Ovary (tissue), 10 donors: ENCODE results near the gene TBL1X. TPM values are rescaled to one million over a fixed set of nuclear protein-coding genes. Genes with fewer than 3 reads are reported as not detected.
A peak's percentile ranks its signal among the peaks of the same experiment; 100 is the strongest.

Source experiments
- DNase-seq, 5 donors: peaks; one replicate each; pipeline ENCODE4 v3.0.0-alpha.2; 2019 to 2020
- H3K27ac ChIP-seq, 2 donors: fragments of 200-600 bp; one replicate each; pipeline versions ENCODE4 v1.5.1 to v1.8.0; 2019 to 2022
- H3K27me3 ChIP-seq: fragments of 200-600 bp; one replicate; pipeline ENCODE4 v1.8.0; 2022
- H3K36me3 ChIP-seq: fragments of 200-600 bp; sonication (generic); one replicate; pipeline ENCODE4 v1.5.1; 2019
- H3K4me1 ChIP-seq: one replicate; pipeline ENCODE4 v1.8.1; 2013; ENCODE audit warnings: mild to moderate bottlenecking, moderate library complexity; ENCODE audit not compliant: insufficient read depth
- H3K4me3 ChIP-seq: fragments of 200-600 bp; sonication (generic); one replicate; pipeline ENCODE4 v1.5.1; 2017
- H3K9me3 ChIP-seq, 2 donors: fragments of 200-600 bp in 1 of 2; sonication (generic) in 1 of 2; one replicate each; pipeline versions ENCODE4 v1.5.1 to v1.8.1; 2013 to 2019; ENCODE audit warnings: mild to moderate bottlenecking in 1 of 2, moderate library complexity in 1 of 2
- EP300 ChIP-seq: sonication (generic); formaldehyde crosslinking; IDR thresholded peaks from one replicate; pipeline ENCODE4 v1.6.1; 2017; ENCODE audit warnings: antibody characterized with exemption
- POLR2A ChIP-seq: fragments of 450-650 bp; IDR thresholded peaks from one replicate; pipeline ENCODE4 v1.6.1; 2017; ENCODE audit warnings: antibody characterized with exemption, mild to moderate bottlenecking, moderate library complexity
- WGBS, 3 donors: extraction: QIAGEN DNeasy Blood & Tissue Kit in 1 of 3; methylation state at CpG; one replicate each; pipeline versions ENCODE4 v1.1.5 to v1.1.7; 2013 to 2017; 5-methylcytosine and 5-hydroxymethylcytosine counted together
- intact Hi-C, 4 donors: fragments of 100-400 bp; cut with DNase I; formaldehyde crosslinking; loops; one replicate each; pipeline versions ENCODE4 v1.11.0 to v1.15.1; 2022 to 2023
- long read RNA-seq, 3 donors: library from polyadenylated mRNA in 2 of 3; unstranded in 2 of 3; transcript quantifications; one replicate each; pipeline ENCODE4 v2.0.0 and lab custom pipeline, GENCODE V29; 2021 to 2026
- polyA plus RNA-seq, 2 donors: library from polyadenylated mRNA; stranded (reverse); fragments of 200-250 nt in 1 of 2; fragments of 350-450 nt in 1 of 2; fragmentation: Illumina TruSeq in 1 of 2; extraction: RNeasy Lipid Tissue Mini Kit (QIAGEN cat#74804) in 1 of 2; gene quantifications; one replicate each; pipeline ENCODE4 v1.2.3, GENCODE V29; 2013 to 2014
- total RNA-seq, 7 donors: library from RNA; depleted of rRNA in 2 of 7; stranded (reverse); fragments of >200 nt in 2 of 7; fragmentation: NEBNext Ultra II Directional in 3 of 7; extraction: Animal tissue kit (Norgen Biotek cat#: 25700) in 3 of 7; gene quantifications; one replicate each; pipeline versions ENCODE4 v1.1.0 to v1.2.4, GENCODE V29; 2016 to 2023
- TF ChIP-seq, protein P1 (sequence below), 3 donors: fragments of 450-650 bp in 2 of 3; fragments of 200-600 bp in 1 of 3; IDR thresholded peaks; one replicate each; pipeline versions ENCODE4 v1.5.1 to v1.8.0; 2016 to 2022; ENCODE audit warnings: antibody characterized with exemption in 3 of 3, mild to moderate bottlenecking in 1 of 3
- donor health status: DM: no; HTN: no; CAD: no; lungs with moderate emphysema.
- donor health status: DM: no; HTN: no; CAD: no.
- donor health status: Bipolar disorder and iron deficiency.
- donor health status: DM: yes; HTN: yes; CAD: no.
- donor health status: DM: no; HTN: no; CAD: no.
- donor health status: DM: yes; HTN: yes; CAD: no.

Gene TBL1X
- 10 to 100 TPM; 15.1 to 46.5 (median 32.0) TPM for total RNA-seq
- 10 to 100 TPM; 11.3 to 50.5 TPM for polyA plus RNA-seq
- long read RNA-seq, donor 1, full-length matches to known transcripts, result 8 of 89 reads
- long read RNA-seq, donor 1, partial matches to known transcripts, result 30 of 89 reads
- long read RNA-seq, donor 1, other reads (novel, unspliced or antisense), result 51 of 89 reads
- long read RNA-seq, donor 2, full-length matches to known transcripts, result 6 of 6 reads
- long read RNA-seq, donor 2, partial matches to known transcripts, result 0 of 6 reads
- long read RNA-seq, donor 2, other reads (novel, unspliced or antisense), result 0 of 6 reads
- long read RNA-seq, donor 3, full-length matches to known transcripts, result 14 of 67 reads
- long read RNA-seq, donor 3, partial matches to known transcripts, result 18 of 67 reads
- long read RNA-seq, donor 3, other reads (novel, unspliced or antisense), result 35 of 67 reads

DNA sequence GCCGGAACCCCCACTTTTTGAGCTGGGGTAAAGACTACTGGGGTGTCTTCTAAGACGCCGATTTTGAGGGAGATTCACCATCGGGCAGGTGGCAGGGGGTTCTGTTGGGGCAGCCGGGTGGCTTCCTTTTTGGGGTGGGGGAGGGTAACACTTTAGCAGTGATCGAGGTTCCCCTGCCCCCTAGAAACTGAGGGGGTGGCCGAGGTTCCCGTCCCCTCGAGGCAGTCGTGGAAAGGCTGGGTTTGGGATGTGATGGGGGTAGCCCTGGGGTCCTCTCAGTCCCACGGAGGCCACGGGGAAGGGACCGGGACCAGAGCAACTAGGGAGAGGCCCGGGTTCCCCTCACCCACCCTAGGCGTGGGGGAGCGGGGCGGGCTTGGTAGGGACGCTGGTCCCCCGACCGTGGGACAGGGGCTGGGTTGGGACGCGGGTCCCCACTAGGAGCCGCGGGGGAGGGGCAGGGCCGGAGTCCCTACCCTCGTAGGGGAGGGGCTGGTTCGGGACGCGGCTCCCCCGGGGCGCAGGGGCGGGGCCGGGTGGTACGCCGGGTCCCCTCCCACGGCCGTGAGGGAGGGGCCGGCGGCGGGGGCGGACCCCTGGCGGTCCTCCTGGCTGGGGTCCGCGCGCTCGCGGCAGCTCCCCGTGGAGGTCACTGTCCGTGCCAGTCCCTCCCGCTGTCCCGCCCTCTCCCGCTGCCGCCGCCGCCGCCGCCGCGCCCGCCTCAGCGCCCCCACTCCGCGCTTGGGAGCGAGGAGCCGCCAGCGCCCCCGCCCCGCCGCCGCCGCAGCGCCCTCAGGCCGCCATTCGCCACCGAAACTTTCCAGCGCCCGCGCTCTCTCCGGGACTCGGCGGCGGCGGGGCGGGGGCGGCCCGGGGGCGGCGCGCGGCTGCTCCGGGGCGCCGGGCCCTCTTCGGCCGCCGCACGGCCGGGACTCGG is at the start of gene TBL1X:
Gene TBL1X (plus strand): TSS at position 624 of the 937 bp plus-strand sequence. CDS start 188,529 bp downstream, outside the sequence.
- TF ChIP-seq, protein P1, sequence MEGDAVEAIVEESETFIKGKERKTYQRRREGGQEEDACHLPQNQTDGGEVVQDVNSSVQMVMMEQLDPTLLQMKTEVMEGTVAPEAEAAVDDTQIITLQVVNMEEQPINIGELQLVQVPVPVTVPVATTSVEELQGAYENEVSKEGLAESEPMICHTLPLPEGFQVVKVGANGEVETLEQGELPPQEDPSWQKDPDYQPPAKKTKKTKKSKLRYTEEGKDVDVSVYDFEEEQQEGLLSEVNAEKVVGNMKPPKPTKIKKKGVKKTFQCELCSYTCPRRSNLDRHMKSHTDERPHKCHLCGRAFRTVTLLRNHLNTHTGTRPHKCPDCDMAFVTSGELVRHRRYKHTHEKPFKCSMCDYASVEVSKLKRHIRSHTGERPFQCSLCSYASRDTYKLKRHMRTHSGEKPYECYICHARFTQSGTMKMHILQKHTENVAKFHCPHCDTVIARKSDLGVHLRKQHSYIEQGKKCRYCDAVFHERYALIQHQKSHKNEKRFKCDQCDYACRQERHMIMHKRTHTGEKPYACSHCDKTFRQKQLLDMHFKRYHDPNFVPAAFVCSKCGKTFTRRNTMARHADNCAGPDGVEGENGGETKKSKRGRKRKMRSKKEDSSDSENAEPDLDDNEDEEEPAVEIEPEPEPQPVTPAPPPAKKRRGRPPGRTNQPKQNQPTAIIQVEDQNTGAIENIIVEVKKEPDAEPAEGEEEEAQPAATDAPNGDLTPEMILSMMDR (IDR thresholded peaks at IDR 0.05), result no peak
- TF ChIP-seq EP300 (no peak), POLR2A (no peak)
- no peaks in the 10 kb centered on the region for H3K9me3 ChIP-seq
- intact Hi-C loops, result loop anchor here in 3 of 4 donors (2.0 to 5.0 kb wide), 2 partner anchors 122 kb away; no protein-coding TSS in a partner anchor
- peak; percentile 68 to 78 (median 72) for DNase-seq
- H3K4me3 ChIP-seq, result peak within 1 kb of the TSS; percentile 64
- 3 to 7% (median 5%) methylated on average over 66 to 99 of the region's 99 CpGs for WGBS, 3 donors
- peak within 1 kb of the TSS; percentile 80 to 88 for H3K27ac ChIP-seq
- no peaks in the 10 kb centered on the region for H3K36me3 ChIP-seq
- H3K4me1 ChIP-seq, result peaks cover 4% of the 10 kb centered on the region
- no peaks in the 10 kb centered on the region for H3K27me3 ChIP-seq

DNA sequence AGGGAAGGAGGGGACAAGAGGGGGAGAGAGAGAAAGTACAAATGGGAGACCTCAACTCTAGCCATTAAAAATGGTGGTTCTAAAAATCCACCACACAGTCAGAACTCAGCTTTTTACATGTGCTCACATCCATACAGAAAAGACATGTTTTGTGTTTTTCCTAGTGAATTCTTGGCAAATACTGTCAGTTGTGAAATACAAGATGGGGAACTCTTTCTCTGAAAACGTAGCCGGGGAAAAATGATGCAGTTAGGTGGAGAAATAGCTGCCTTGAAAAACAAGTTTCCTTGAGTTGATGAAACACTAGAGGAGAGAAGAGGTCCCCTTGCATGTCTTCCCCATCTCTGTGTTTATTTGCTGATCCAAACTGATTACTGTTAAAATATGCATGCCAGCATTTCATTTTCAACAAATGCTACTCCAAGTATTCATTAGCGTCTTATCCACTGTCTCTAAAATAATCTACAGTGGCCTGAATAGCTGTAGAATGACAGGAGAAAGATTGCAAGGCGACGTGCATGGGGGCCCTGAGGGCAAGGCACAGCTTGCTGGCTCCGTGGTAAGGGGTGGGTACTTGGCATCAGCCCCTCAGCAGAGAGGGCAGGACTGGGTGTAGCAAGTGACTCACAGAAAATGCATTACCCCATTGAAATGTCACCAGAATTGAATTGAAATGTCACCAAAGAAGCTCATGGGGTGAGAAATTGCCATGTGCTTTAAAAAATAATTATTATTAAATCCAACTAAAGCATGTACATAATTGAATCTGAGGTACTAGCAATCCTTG is 48.1 kb upstream of the TBL1X start:
- no peak for DNase-seq
- no peaks in the 10 kb centered on the region for H3K36me3 ChIP-seq
- TF ChIP-seq EP300 (no peak), POLR2A (no peak)
- TF ChIP-seq, protein P1 (IDR thresholded peaks at IDR 0.05), result no peak
- 37 to 46% (median 40%) methylated on average over 6 of the region's 6 CpGs for WGBS, 3 donors
- no peak overlapping the region for H3K27ac ChIP-seq
- intact Hi-C loops, result no loop called here
- H3K9me3 ChIP-seq, result no peaks in the 10 kb centered on the region
- no peak overlapping the region for H3K4me3 ChIP-seq
- H3K27me3 ChIP-seq, result no peaks in the 10 kb centered on the region
- no peaks in the 10 kb centered on the region for H3K4me1 ChIP-seq

DNA sequence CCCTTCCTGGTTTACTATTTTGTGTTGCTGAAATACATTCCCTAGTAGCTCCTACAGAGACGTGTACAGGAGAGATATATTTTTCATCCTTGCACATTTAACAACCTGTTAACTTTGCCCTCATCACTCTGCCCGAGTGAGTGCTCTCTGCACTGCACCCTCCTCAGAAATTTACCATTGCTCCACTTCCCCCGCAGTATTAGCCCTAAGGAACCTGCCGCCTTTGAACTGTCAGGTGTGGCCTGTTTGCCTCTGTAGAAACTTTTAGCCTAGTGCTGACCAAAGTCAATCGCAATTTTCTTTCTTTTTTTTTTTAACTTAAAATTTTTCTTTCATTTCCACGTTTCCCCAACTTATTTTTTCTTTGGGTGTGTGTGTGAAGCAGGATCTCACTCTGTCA is 46.6 kb upstream of the TBL1X start:
- intact Hi-C loops, result no loop called here
- 66 to 71% (median 71%) methylated on average over 6 of the region's 6 CpGs for WGBS, 3 donors
- H3K27me3 ChIP-seq, result no peaks in the 10 kb centered on the region
- no peak overlapping the region for H3K4me3 ChIP-seq
- TF ChIP-seq, protein P1 (IDR thresholded peaks at IDR 0.05), result no peak
- TF ChIP-seq EP300 (no peak), POLR2A (no peak)
- DNase-seq, result no peak
- no peak overlapping the region for H3K27ac ChIP-seq
- H3K9me3 ChIP-seq, result no peaks in the 10 kb centered on the region
- no peaks in the 10 kb centered on the region for H3K36me3 ChIP-seq
- H3K4me1 ChIP-seq, result no peaks in the 10 kb centered on the region
